ENCODE measurements around the gene SESN3.

The SESN3 gene

GRCh38 chr11:95119361-95120060, 111.5 kb downstream of the SESN3 start:
- DNase-seq = no peak
- Histone ChIP-seq H3K23ac (ENCODE audit: low read length) (no peak overlapping the region), H3K4me2 (ENCODE audit: low read length) (no peak overlapping the region)

GRCh38 chr11:95115597-95115996, 115.4 kb downstream of the SESN3 start:
- H3K79me1 ChIP-seq (ENCODE audit: low read length) = no peaks in the 10 kb centered on the region
- no CpG with 5 or more reads among the region's 1 CpG for WGBS (ENCODE audit: extremely low coverage, insufficient coverage, insufficient read length)
- no peak overlapping the region for H3K18ac ChIP-seq (ENCODE audit: low read length)
- H2BK120ac ChIP-seq (ENCODE audit: insufficient read depth, low read length, poor library complexity) = no peak overlapping the region
- H3K9me3 ChIP-seq (ENCODE audit: insufficient read depth, low read depth, low read length) = no peaks in the 10 kb centered on the region
- H3K4me3 ChIP-seq (ENCODE audit: low read depth, low read length) = no peak overlapping the region
- no peak overlapping the region for H4K12ac ChIP-seq (ENCODE audit: low read depth, low read length)
- H3K79me2 ChIP-seq (ENCODE audit: control insufficient read depth, insufficient read depth, low read length, poor library complexity) = peaks cover 2% of the 10 kb centered on the region
- H3K9ac ChIP-seq (ENCODE audit: low read length) = no peak overlapping the region
- H2BK5ac ChIP-seq (ENCODE audit: low read depth, low read length, poor library complexity) = no peak overlapping the region
- H3K4ac ChIP-seq (ENCODE audit: low read depth, low read length) = no peak overlapping the region
- H3K27ac ChIP-seq (ENCODE audit: low read depth, low read length) = no peak overlapping the region
- H3K14ac ChIP-seq (ENCODE audit: low read length) = no peak overlapping the region
- H3K36me3 ChIP-seq (ENCODE audit: control insufficient read depth in 1 of 2, insufficient read depth in 2 of 2, low read length in 2 of 2) = no peaks in the 10 kb centered on the region
- H4K8ac ChIP-seq (ENCODE audit: low read depth, low read length) = no peak overlapping the region
- no peaks in the 10 kb centered on the region for H3K27me3 ChIP-seq (ENCODE audit: insufficient read depth, low read length)
- peaks cover 0 to 6% of the 10 kb centered on the region in 2 experiments for H3K4me1 ChIP-seq (ENCODE audit: control insufficient read depth in 1 of 2, insufficient read depth in 2 of 2, low read length in 2 of 2)
- H2AFZ ChIP-seq (ENCODE audit: insufficient read depth, low read length, poor library complexity) = no peak overlapping the region
- H3K4me2 ChIP-seq (ENCODE audit: low read length) = no peak overlapping the region
- H2AK5ac ChIP-seq (ENCODE audit: low read length) = no peak overlapping the region
- H4K91ac ChIP-seq (ENCODE audit: low read depth, low read length) = no peak overlapping the region
- H3K23ac ChIP-seq (ENCODE audit: low read length) = no peak overlapping the region
- DNase-seq = no peak
- H2BK12ac ChIP-seq (ENCODE audit: low read length) = no peak overlapping the region

More at GRCh38 chr11:95119361-95120060, 111.5 kb downstream of the SESN3 start:
- Histone ChIP-seq H3K18ac (ENCODE audit: low read length) (no peak overlapping the region), H2AK5ac (ENCODE audit: low read length) (no peak overlapping the region), H2BK12ac (ENCODE audit: low read length) (no peak overlapping the region), H3K36me3 (ENCODE audit: control insufficient read depth in 1 of 2, insufficient read depth in 2 of 2, low read length in 2 of 2) (no peaks in the 10 kb centered on the region), H3K14ac (ENCODE audit: low read length) (no peak overlapping the region), H3K27me3 (ENCODE audit: insufficient read depth, low read length) (no peaks in the 10 kb centered on the region), H4K12ac (ENCODE audit: low read depth, low read length) (no peak overlapping the region), H2BK5ac (ENCODE audit: low read depth, low read length, poor library complexity) (no peak overlapping the region), H3K4me3 (ENCODE audit: low read depth, low read length) (no peak overlapping the region), H2BK120ac (ENCODE audit: insufficient read depth, low read length, poor library complexity) (no peak overlapping the region), H3K79me1 (ENCODE audit: low read length) (no peaks in the 10 kb centered on the region), H4K8ac (ENCODE audit: low read depth, low read length) (no peak overlapping the region), H3K9me3 (ENCODE audit: insufficient read depth, low read depth, low read length) (no peaks in the 10 kb centered on the region), H3K27ac (ENCODE audit: low read depth, low read length) (no peak overlapping the region), H3K4me1 (ENCODE audit: control insufficient read depth in 1 of 2, insufficient read depth in 2 of 2, low read length in 2 of 2) (no peaks in the 10 kb centered on the region), H2AFZ (ENCODE audit: insufficient read depth, low read length, poor library complexity) (no peak overlapping the region), H3K9ac (ENCODE audit: low read length) (no peak overlapping the region), H4K91ac (ENCODE audit: low read depth, low read length) (no peak overlapping the region), H3K4ac (ENCODE audit: low read depth, low read length) (no peak overlapping the region), H3K79me2 (ENCODE audit: control insufficient read depth, insufficient read depth, low read length, poor library complexity) (peaks cover 2% of the 10 kb centered on the region)
- no CpG with 5 or more reads among the region's 2 CpGs for WGBS (ENCODE audit: extremely low coverage, insufficient coverage, insufficient read length)
